ENCODE measurements around the gene MOB3A. TPM values are rescaled to one million over a fixed set of nuclear protein-coding genes. Genes with fewer than 3 reads are reported as not detected.

The MOB3A gene
- total RNA-seq, 2 donors from 2014 or later = 20.9 to 21.8 TPM

GRCh38 chr19:2042485-2043250, 53.5 kb downstream of the MOB3A start:
- Mint-ChIP-seq H3K9me3 (no peaks in the 10 kb centered on the region), H3K27me3 (ENCODE audit: insufficient read depth) (no peaks in the 10 kb centered on the region), H3K27ac (peak overlapping the region; percentile 84), H3K4me3 (peak overlapping the region; percentile 33), H3K4me1 (no peaks in the 10 kb centered on the region), H3K36me3 (ENCODE audit: low read depth) (peaks cover 22% of the 10 kb centered on the region)
- Histone ChIP-seq H3K4me1 (ENCODE audit: control insufficient read depth, insufficient read depth, low read length) (peaks cover 4% of the 10 kb centered on the region), H3K9me3 (ENCODE audit: control insufficient read depth, low read length) (no peaks in the 10 kb centered on the region), H3K4me3 (ENCODE audit: low read length) (peak overlapping the region; percentile 68), H3K36me3 (ENCODE audit: control insufficient read depth, insufficient read depth, low read length) (peaks cover 46% of the 10 kb centered on the region), H3K27me3 (ENCODE audit: control insufficient read depth, insufficient read depth, low read length, poor library complexity, severe bottlenecking) (no peaks in the 10 kb centered on the region), H3K27ac (ENCODE audit: low read depth, low read length) (peak overlapping the region; percentile 61), H3K9ac (ENCODE audit: extremely low read depth, low read length, poor library complexity, severe bottlenecking) (peak overlapping the region; percentile 20)
- no peak for DNase-seq
- TF ChIP-seq CTCF (conservative IDR thresholded peaks at IDR 0.05) = no peak
- 74 to 77% methylated on average over 21 to 28 of the region's 29 CpGs for WGBS, 2 experiments (ENCODE audit: insufficient coverage in 1 of 2, insufficient read length in 1 of 2)

GRCh38 chr19:2041683-2042484, 54.2 kb downstream of the MOB3A start:
- Mint-ChIP-seq H3K27me3 (ENCODE audit: insufficient read depth) (no peaks in the 10 kb centered on the region), H3K4me3 (peak overlapping the region; percentile 33), H3K27ac (peak overlapping the region; percentile 84), H3K4me1 (no peaks in the 10 kb centered on the region), H3K36me3 (ENCODE audit: low read depth) (peaks cover 24% of the 10 kb centered on the region), H3K9me3 (no peaks in the 10 kb centered on the region)
- H3K9ac ChIP-seq (ENCODE audit: extremely low read depth, low read length, poor library complexity, severe bottlenecking) = peak overlapping the region; percentile 55
- H3K36me3 ChIP-seq (ENCODE audit: control insufficient read depth, insufficient read depth, low read length) = peaks cover 46% of the 10 kb centered on the region
- H3K9me3 ChIP-seq (ENCODE audit: control insufficient read depth, low read length) = no peaks in the 10 kb centered on the region
- TF ChIP-seq CTCF (conservative IDR thresholded peaks at IDR 0.05) = no peak
- H3K27ac ChIP-seq (ENCODE audit: low read depth, low read length) = peak overlapping the region; percentile 61
- no peaks in the 10 kb centered on the region for H3K27me3 ChIP-seq (ENCODE audit: control insufficient read depth, insufficient read depth, low read length, poor library complexity, severe bottlenecking)
- peaks cover 4% of the 10 kb centered on the region for H3K4me1 ChIP-seq (ENCODE audit: control insufficient read depth, insufficient read depth, low read length)
- H3K4me3 ChIP-seq (ENCODE audit: low read length) = peak overlapping the region; percentile 68
- DNase-seq = peak; percentile 99
- 24 to 58% methylated on average over 27 to 77 of the region's 77 CpGs for WGBS, 2 experiments (ENCODE audit: insufficient coverage in 1 of 2, insufficient read length in 1 of 2)

- H3K27ac Mint-ChIP-seq = peak overlapping the region; percentile 74
- H3K4me3 Mint-ChIP-seq = peak overlapping the region; percentile 32
- no peaks in the 10 kb centered on the region for H3K4me1 Mint-ChIP-seq
- whole genome bisulfite sequencing, 2 experiments (ENCODE audit: insufficient coverage in 1 of 2, insufficient read length in 1 of 2) = 89 to 96% methylated on average over 5 to 6 of the region's 6 CpGs
- peaks cover 2% of the 10 kb centered on the region for H3K9me3 Mint-ChIP-seq
- H3K27me3 Mint-ChIP-seq (ENCODE audit: insufficient read depth) = no peaks in the 10 kb centered on the region
- H3K9ac ChIP-seq (ENCODE audit: extremely low read depth, low read length, poor library complexity, severe bottlenecking) = peak overlapping the region; percentile 55
- H3K36me3 Mint-ChIP-seq (ENCODE audit: low read depth) = peaks cover 24% of the 10 kb centered on the region
- H3K9me3 ChIP-seq (ENCODE audit: control insufficient read depth, low read length) = no peaks in the 10 kb centered on the region
- H3K4me3 ChIP-seq (ENCODE audit: low read length) = peak overlapping the region; percentile 56
- no peak overlapping the region for H3K27ac ChIP-seq (ENCODE audit: low read depth, low read length)
- no peak for DNase-seq
- no peak for TF ChIP-seq CTCF (conservative IDR thresholded peaks at IDR 0.05)
- peaks cover 4% of the 10 kb centered on the region for H3K4me1 ChIP-seq (ENCODE audit: control insufficient read depth, insufficient read depth, low read length)
- peaks cover 44% of the 10 kb centered on the region for H3K36me3 ChIP-seq (ENCODE audit: control insufficient read depth, insufficient read depth, low read length)
- no peaks in the 10 kb centered on the region for H3K27me3 ChIP-seq (ENCODE audit: control insufficient read depth, insufficient read depth, low read length, poor library complexity, severe bottlenecking)
These were observed 54.8 kb downstream of the MOB3A start for GRCh38 chr19:2041433-2041682.
